ENCODE results near the gene ARHGAP20. TPM values are rescaled to one million over a fixed set of nuclear protein-coding genes. Genes with fewer than 3 reads are reported as not detected.

ARHGAP20 gene
- total and polyA plus RNA-seq, 7 donors, result 0.69 to 5.3 (median 2.2) TPM

GRCh38 chr11:110738641-110739040, 26.4 kb upstream of the ARHGAP20 start:
- Histone ChIP-seq H3K36me3 (no peaks in the 10 kb centered on the region), H3K9me3 (no peaks in the 10 kb centered on the region), H3K27me3 (no peaks in the 10 kb centered on the region), H3K4me3 (no peak overlapping the region), H3K4me1 (no peaks in the 10 kb centered on the region), H3K27ac (no peak overlapping the region)
- WGBS, 2 donors, result 87 to 89% methylated on average over 1 of the region's 1 CpG
- intact Hi-C loops (cut with DNase I), result no loop called here
- no peak for DNase-seq
- TF ChIP-seq POLR2A (IDR thresholded peaks at IDR 0.05), result no peak
- no peak for TF ChIP-seq EP300 (IDR thresholded peaks at IDR 0.05)
- TF ChIP-seq, protein P1, sequence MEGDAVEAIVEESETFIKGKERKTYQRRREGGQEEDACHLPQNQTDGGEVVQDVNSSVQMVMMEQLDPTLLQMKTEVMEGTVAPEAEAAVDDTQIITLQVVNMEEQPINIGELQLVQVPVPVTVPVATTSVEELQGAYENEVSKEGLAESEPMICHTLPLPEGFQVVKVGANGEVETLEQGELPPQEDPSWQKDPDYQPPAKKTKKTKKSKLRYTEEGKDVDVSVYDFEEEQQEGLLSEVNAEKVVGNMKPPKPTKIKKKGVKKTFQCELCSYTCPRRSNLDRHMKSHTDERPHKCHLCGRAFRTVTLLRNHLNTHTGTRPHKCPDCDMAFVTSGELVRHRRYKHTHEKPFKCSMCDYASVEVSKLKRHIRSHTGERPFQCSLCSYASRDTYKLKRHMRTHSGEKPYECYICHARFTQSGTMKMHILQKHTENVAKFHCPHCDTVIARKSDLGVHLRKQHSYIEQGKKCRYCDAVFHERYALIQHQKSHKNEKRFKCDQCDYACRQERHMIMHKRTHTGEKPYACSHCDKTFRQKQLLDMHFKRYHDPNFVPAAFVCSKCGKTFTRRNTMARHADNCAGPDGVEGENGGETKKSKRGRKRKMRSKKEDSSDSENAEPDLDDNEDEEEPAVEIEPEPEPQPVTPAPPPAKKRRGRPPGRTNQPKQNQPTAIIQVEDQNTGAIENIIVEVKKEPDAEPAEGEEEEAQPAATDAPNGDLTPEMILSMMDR (IDR thresholded peaks at IDR 0.05), result no peak
- TF ChIP-seq POLR2AphosphoS5 (IDR thresholded peaks at IDR 0.05), result no peak

DNA sequence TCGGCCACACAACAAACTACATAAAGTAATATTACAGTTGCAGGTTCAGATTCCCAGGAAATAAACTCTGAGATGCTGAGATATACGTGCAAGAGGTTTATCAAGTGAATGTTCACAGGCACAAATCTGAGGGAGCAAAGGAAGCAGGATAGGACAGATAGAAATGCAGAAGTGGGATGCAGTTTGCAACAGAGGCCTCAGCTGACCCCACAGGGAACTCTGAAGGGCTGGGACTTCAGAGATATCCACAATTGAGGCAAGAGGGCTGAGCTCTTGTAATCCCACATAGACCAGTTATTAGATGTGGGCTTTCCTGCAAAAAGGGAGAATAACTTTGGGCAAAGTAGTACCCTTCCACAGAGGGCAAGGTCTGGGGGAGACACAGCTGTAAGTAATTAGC, 25.4 kb upstream of the ARHGAP20 start:
- DNase-seq, result no peak
- Histone ChIP-seq H3K4me1 (no peaks in the 10 kb centered on the region), H3K9me3 (no peaks in the 10 kb centered on the region), H3K27ac (no peak overlapping the region), H3K36me3 (no peaks in the 10 kb centered on the region), H3K27me3 (no peaks in the 10 kb centered on the region), H3K4me3 (no peak overlapping the region)
- TF ChIP-seq, protein P1 (IDR thresholded peaks at IDR 0.05), result no peak
- TF ChIP-seq EP300 (IDR thresholded peaks at IDR 0.05) (no peak), POLR2A (IDR thresholded peaks at IDR 0.05) (no peak), POLR2AphosphoS5 (IDR thresholded peaks at IDR 0.05) (no peak)
- WGBS, 2 donors, result 88 to 90% methylated on average over 2 of the region's 2 CpGs
- intact Hi-C loops (cut with DNase I), result no loop called here

GRCh38 chr11:110736171-110736553, 23.9 kb upstream of the ARHGAP20 start:
- TF ChIP-seq POLR2AphosphoS5 (IDR thresholded peaks at IDR 0.05) (no peak), EP300 (IDR thresholded peaks at IDR 0.05) (no peak)
- TF ChIP-seq, protein P1 (IDR thresholded peaks at IDR 0.05), result no peak

DNA sequence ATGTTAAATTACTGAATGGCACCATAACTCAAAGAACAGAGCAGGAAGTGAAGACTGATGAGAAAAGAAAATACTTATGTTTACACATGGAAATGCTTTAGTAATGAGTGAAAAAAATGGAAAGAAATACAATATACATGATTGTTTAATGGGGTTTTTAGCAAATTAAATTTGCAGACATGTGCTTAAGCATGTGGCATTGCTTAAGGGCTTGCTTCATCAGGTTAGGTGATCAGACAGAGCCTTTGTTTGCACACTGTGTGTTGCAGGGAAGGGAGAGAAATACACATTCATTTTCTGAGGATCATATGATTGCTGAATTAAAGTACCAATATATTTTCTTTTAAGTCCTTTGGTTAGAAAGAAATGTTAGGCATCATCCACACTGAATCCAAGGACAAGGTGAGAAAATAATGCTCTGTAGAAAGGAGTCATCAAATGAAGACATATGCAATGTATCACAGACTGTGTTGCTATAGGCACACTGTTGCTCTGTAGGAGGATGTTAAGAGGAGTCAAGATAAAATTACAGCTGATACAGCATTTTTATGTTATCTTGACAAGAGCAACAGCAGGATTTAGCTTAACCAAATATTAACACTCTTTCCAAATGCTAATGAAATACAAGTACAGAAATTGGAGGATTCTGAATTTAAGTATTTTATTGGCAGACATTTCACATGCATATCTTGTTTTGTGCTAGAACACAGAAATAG, 23.4 kb upstream of the ARHGAP20 start:
- H3K9me3 ChIP-seq, result no peaks in the 10 kb centered on the region
- H3K27me3 ChIP-seq, result no peaks in the 10 kb centered on the region
- H3K36me3 ChIP-seq, result no peaks in the 10 kb centered on the region
- H3K4me3 ChIP-seq, result no peak overlapping the region
- TF ChIP-seq, protein P1 (IDR thresholded peaks at IDR 0.05), result no peak
- no peak for TF ChIP-seq EP300 (IDR thresholded peaks at IDR 0.05)
- TF ChIP-seq POLR2AphosphoS5 (IDR thresholded peaks at IDR 0.05), result no peak
- no peak for TF ChIP-seq POLR2A (IDR thresholded peaks at IDR 0.05)
- no peaks in the 10 kb centered on the region for H3K4me1 ChIP-seq
- no peak for DNase-seq
- intact Hi-C loops (cut with DNase I), result no loop called here
- H3K27ac ChIP-seq, result no peak overlapping the region

More at GRCh38 chr11:110736171-110736553, 23.9 kb upstream of the ARHGAP20 start:
- 79 to 82% methylated on average over 2 of the region's 2 CpGs for WGBS, 2 donors
- no peak overlapping the region for H3K27ac ChIP-seq
- no peak for DNase-seq
- H3K4me3 ChIP-seq, result no peak overlapping the region
- H3K9me3 ChIP-seq, result no peaks in the 10 kb centered on the region
- no peaks in the 10 kb centered on the region for H3K4me1 ChIP-seq
- intact Hi-C loops (cut with DNase I), result no loop called here
- H3K36me3 ChIP-seq, result no peaks in the 10 kb centered on the region
- H3K27me3 ChIP-seq, result no peaks in the 10 kb centered on the region

- intact Hi-C loops (cut with DNase I), result no loop called here
- H3K4me1 ChIP-seq, result no peaks in the 10 kb centered on the region
- TF ChIP-seq, protein P1 (IDR thresholded peaks at IDR 0.05), result no peak
- TF ChIP-seq POLR2A (IDR thresholded peaks at IDR 0.05) (no peak), EP300 (IDR thresholded peaks at IDR 0.05) (no peak), POLR2AphosphoS5 (IDR thresholded peaks at IDR 0.05) (no peak)
- H3K9me3 ChIP-seq, result no peaks in the 10 kb centered on the region
- WGBS, 2 donors, result 17 to 69% methylated on average over 2 of the region's 2 CpGs
- H3K27ac ChIP-seq, result no peak overlapping the region
- no peaks in the 10 kb centered on the region for H3K36me3 ChIP-seq
- no peaks in the 10 kb centered on the region for H3K27me3 ChIP-seq
- DNase-seq, result no peak
- H3K4me3 ChIP-seq, result no peak overlapping the region
Measured at GRCh38 chr11:110734790-110735189, 22.6 kb upstream of the ARHGAP20 start.

Measured in sigmoid colon (tissue), 7 donors.